Karpas-422 (cell line): Measurements from ENCODE around the gene BLNK. TPM values are rescaled to one million over a fixed set of nuclear protein-coding genes. Genes with fewer than 3 reads are reported as not detected.

ENCODE experiments used
- DNase-seq: peaks from one replicate; pipeline ENCODE4 v3.0.0-alpha.2; 2015
- H2AFZ ChIP-seq: fragments of 200-600 bp; sonication (generic); 2 replicates; pipeline ENCODE4 v1.6.1; 2014; ENCODE audit warnings: antibody characterized with exemption, low read length, mixed read lengths
- H3K27ac ChIP-seq: fragments of 200-600 bp; sonication (generic); 2 replicates; pipeline ENCODE4 v1.5.1; 2014; ENCODE audit warnings: mild to moderate bottlenecking, low read length, moderate library complexity
- H3K27me3 ChIP-seq: fragments of 200-600 bp; sonication (generic); 2 replicates; pipeline ENCODE4 v1.6.1; 2014; ENCODE audit warnings: low read length, mixed read lengths
- H3K36me3 ChIP-seq: fragments of 200-600 bp; sonication (generic); 2 replicates; pipeline ENCODE4 v1.6.1; 2014; ENCODE audit warnings: low read length, mixed read lengths; ENCODE audit not compliant: insufficient read depth
- H3K4me1 ChIP-seq: fragments of 200-600 bp; sonication (generic); 2 replicates; pipeline ENCODE4 v1.6.1; 2014; ENCODE audit warnings: mild to moderate bottlenecking, low read length, mixed read lengths
- H3K4me2 ChIP-seq: fragments of 200-600 bp; sonication (generic); 2 replicates; pipeline ENCODE4 v1.6.1; 2014; ENCODE audit warnings: low read length, low read depth, mild to moderate bottlenecking; ENCODE audit not compliant: poor library complexity, severe bottlenecking
- H3K4me3 ChIP-seq: fragments of 200-600 bp; sonication (generic); 2 replicates; pipeline ENCODE4 v1.5.1; 2014; ENCODE audit warnings: mild to moderate bottlenecking, antibody characterized with exemption, low read length, mixed read lengths
- H3K79me2 ChIP-seq: fragments of 200-600 bp; sonication (generic); 2 replicates; pipeline ENCODE4 v1.6.1; 2014; ENCODE audit warnings: mild to moderate bottlenecking, low read length, mixed read lengths
- H3K9ac ChIP-seq: fragments of 200-600 bp; sonication (generic); 2 replicates; pipeline ENCODE4 v1.6.0; 2014; ENCODE audit warnings: low read length
- H3K9me2 ChIP-seq: fragments of 200-600 bp; sonication (generic), shearing (Covaris generic); replicated peaks from 2 replicates; pipeline ENCODE4 v1.6.0; 2014; ENCODE audit warnings: mild to moderate bottlenecking, low read length, moderate library complexity; ENCODE audit not compliant: insufficient read depth
- H3K9me3 ChIP-seq: fragments of 300-700, 200-600 bp; sonication (generic); 2 replicates; pipeline ENCODE4 v1.6.1; 2014; ENCODE audit warnings: low read length, mixed read lengths
- H4K20me1 ChIP-seq: fragments of 200-600 bp; sonication (generic); 2 replicates; pipeline ENCODE4 v1.6.1; 2014; ENCODE audit warnings: mild to moderate bottlenecking, antibody characterized with exemption, low read length, low read depth; ENCODE audit not compliant: insufficient read depth
- total RNA-seq: library from RNA; depleted of rRNA; stranded (reverse); fragments of >200 nt; shearing (Covaris generic); gene quantifications from 2 replicates; pipeline ENCODE4 v1.2.3, GENCODE V29; 2014; ENCODE audit warnings: low replicate concordance; rRNA removed

Gene BLNK
- 51.7 and 99.1 TPM in 2 replicates for total RNA-seq

DNA sequence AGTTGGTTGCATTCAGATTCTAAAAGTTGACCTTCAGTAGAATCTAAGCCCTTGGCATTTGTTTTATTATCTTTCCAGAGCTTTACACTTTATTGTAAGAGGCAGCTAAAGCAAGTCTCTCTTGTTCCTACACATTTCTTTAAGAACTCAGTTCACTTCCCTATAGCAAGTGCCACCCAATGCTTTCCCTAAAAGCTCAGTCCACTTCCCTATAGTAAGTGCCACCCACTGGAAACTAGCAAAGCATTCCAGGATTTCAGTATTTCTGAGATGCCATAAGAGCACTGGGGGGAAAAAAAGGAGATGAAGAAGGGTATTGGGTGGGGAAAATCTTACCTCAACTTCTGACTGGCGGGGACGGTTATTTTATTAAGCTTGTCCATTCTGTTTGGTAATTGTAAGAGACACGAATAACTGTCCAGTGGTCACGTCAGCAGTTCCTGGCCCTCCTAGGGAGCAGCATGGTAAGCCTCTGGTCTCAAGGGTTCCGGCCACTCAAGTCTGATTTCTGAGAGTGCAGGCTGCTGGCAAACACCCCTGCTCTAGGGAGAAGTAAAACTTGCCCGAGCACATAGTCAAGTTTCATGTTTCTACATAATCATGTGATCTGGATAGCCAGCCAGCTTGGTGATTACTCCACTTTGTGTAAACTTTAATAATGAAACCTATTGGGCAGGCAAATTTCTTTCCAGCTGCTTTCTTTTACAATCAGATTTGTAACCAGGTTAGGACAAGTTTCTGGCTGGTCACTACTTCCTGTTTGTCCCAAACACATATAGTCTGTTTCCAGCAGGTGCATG lies at the start of gene BLNK:
Gene BLNK, minus strand, starts transcription at position 554 of the 800 bp plus-strand sequence. Its CDS starts 171 bp downstream, at position 383.
- peak within 1 kb of the TSS; percentile 96 for H3K4me3 ChIP-seq
- H3K9me3 ChIP-seq: no peaks in the 10 kb centered on the region
- no peaks in the 10 kb centered on the region for H3K9me2 ChIP-seq
- peaks cover 75% of the 10 kb centered on the region for H3K4me1 ChIP-seq
- no peak within 1 kb of the TSS for H2AFZ ChIP-seq
- DNase-seq: peak; percentile 88
- peak within 1 kb of the TSS; percentile 100 for H3K27ac ChIP-seq
- H3K79me2 ChIP-seq: peaks cover 54% of the 10 kb centered on the region
- peaks cover 14% of the 10 kb centered on the region; the same call in 1 of the 2 replicates for H4K20me1 ChIP-seq
- peaks cover 37% of the 10 kb centered on the region for H3K36me3 ChIP-seq
- H3K9ac ChIP-seq: peak within 1 kb of the TSS; percentile 88
- no peaks in the 10 kb centered on the region for H3K27me3 ChIP-seq
- peak within 1 kb of the TSS; percentile 84 for H3K4me2 ChIP-seq

- DNase-seq: no peak
- Histone ChIP-seq H3K9me3 (no peaks in the 10 kb centered on the region), H3K9me2 (no peaks in the 10 kb centered on the region), H3K4me2 (no peak overlapping the region), H3K79me2 (no peaks in the 10 kb centered on the region), H3K36me3 (no peaks in the 10 kb centered on the region), H4K20me1 (no peaks in the 10 kb centered on the region), H3K9ac (no peak overlapping the region), H3K27ac (no peak overlapping the region), H3K4me1 (no peaks in the 10 kb centered on the region), H3K27me3 (no peaks in the 10 kb centered on the region), H2AFZ (no peak overlapping the region), H3K4me3 (no peak overlapping the region)
Measured at GRCh38 chr10:96319754-96320474, 48.5 kb upstream of the BLNK start.

GRCh38 chr10:96317067-96317833 lies 45.9 kb upstream of the BLNK start:
- Histone ChIP-seq H3K27ac (no peak overlapping the region), H3K79me2 (no peaks in the 10 kb centered on the region), H3K4me3 (no peak overlapping the region), H3K9ac (no peak overlapping the region), H3K27me3 (no peaks in the 10 kb centered on the region), H3K9me3 (no peaks in the 10 kb centered on the region), H3K36me3 (no peaks in the 10 kb centered on the region), H3K4me2 (no peak overlapping the region), H3K9me2 (no peaks in the 10 kb centered on the region), H2AFZ (no peak overlapping the region), H3K4me1 (no peaks in the 10 kb centered on the region), H4K20me1 (no peaks in the 10 kb centered on the region)
- no peak for DNase-seq

DNA sequence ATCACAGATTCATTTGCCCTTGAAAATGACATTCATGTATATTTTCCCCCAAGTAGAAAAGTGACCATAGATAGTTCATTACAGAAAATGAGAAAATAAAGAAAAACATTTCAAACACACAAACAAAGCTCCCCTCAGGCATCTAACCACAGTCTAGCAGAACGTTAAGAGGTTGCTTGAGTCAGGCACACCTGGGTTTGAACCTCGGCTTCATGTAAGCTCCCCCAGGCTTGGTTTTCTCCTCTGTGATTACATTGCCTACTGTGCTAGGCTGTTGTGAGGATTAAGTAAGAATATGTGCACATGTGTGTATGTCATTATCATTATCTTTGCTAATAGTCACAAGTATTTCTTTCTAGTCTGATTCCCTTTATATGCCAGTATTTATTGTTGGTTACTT lies 42.0 kb upstream of the BLNK start:
- H3K4me3 ChIP-seq: no peak overlapping the region
- no peaks in the 10 kb centered on the region for H3K79me2 ChIP-seq
- H3K9ac ChIP-seq: no peak overlapping the region
- no peaks in the 10 kb centered on the region for H4K20me1 ChIP-seq
- no peaks in the 10 kb centered on the region for H3K27me3 ChIP-seq
- no peaks in the 10 kb centered on the region for H3K36me3 ChIP-seq
- no peak overlapping the region; the same call in 1 of the 2 replicates for H2AFZ ChIP-seq
- no peaks in the 10 kb centered on the region for H3K9me2 ChIP-seq
- H3K9me3 ChIP-seq: no peaks in the 10 kb centered on the region
- no peak overlapping the region for H3K4me2 ChIP-seq
- no peak for DNase-seq
- no peaks in the 10 kb centered on the region for H3K4me1 ChIP-seq
- no peak overlapping the region for H3K27ac ChIP-seq

- no peak overlapping the region for H3K4me3 ChIP-seq
- no peak overlapping the region for H3K27ac ChIP-seq
- H4K20me1 ChIP-seq: no peaks in the 10 kb centered on the region
- H3K79me2 ChIP-seq: no peaks in the 10 kb centered on the region
- H3K9ac ChIP-seq: no peak overlapping the region
- DNase-seq: no peak
- no peaks in the 10 kb centered on the region for H3K9me3 ChIP-seq
- no peaks in the 10 kb centered on the region for H3K36me3 ChIP-seq
- H3K4me1 ChIP-seq: peaks cover 9% of the 10 kb centered on the region
- H3K9me2 ChIP-seq: no peaks in the 10 kb centered on the region
- no peaks in the 10 kb centered on the region for H3K27me3 ChIP-seq
- H2AFZ ChIP-seq: no peak overlapping the region
- no peak overlapping the region for H3K4me2 ChIP-seq
Measured at GRCh38 chr10:96311180-96311715, 39.9 kb upstream of the BLNK start.

GRCh38 chr10:96310321-96310669 lies 38.9 kb upstream of the BLNK start:
- Histone ChIP-seq H3K27me3 (no peaks in the 10 kb centered on the region), H3K36me3 (no peaks in the 10 kb centered on the region), H3K4me3 (no peak overlapping the region), H3K79me2 (no peaks in the 10 kb centered on the region), H3K4me2 (no peak overlapping the region), H3K9ac (no peak overlapping the region), H3K9me3 (no peaks in the 10 kb centered on the region), H3K4me1 (peaks cover 10% of the 10 kb centered on the region), H2AFZ (no peak overlapping the region), H3K27ac (no peak overlapping the region), H3K9me2 (no peaks in the 10 kb centered on the region), H4K20me1 (no peaks in the 10 kb centered on the region)
- no peak for DNase-seq

DNA sequence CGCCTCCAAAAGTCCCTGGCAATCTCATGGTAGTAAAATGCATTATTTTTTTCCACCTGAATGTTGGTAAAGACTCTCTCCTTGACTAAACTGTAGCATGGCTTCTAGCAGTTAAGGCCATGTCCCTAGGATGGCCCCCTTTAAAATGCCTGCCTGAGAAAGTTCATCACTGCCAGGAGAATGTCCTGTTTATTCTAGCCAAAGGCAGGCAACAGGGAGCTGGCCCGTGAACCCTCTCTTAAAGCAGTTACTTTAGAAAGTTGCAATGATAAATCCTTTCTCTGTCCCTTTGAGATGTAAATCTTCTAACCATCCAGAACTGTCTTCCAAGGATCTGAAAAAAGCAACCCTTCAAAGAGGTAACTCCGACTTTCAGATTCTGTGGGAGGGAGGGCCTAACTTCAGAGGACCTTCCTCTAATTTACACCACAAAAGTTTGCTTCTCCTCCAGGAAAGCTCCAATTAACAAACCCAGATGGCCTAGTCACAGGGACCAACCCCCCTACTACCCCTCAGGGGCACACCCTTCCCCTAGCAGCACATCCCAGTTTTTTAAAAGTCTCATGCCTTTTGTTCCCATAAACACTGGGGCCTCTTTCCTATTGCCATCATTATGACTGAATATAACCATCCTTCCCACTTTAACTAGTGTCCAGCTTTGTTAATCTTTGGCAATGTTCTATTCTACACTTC lies 38.4 kb upstream of the BLNK start:
- Histone ChIP-seq H4K20me1 (no peaks in the 10 kb centered on the region), H3K9me3 (no peaks in the 10 kb centered on the region), H3K4me1 (peaks cover 10% of the 10 kb centered on the region), H3K4me3 (no peak overlapping the region), H3K36me3 (no peaks in the 10 kb centered on the region), H3K4me2 (no peak overlapping the region), H3K9me2 (no peaks in the 10 kb centered on the region), H3K79me2 (no peaks in the 10 kb centered on the region), H3K9ac (no peak overlapping the region), H3K27ac (no peak overlapping the region), H3K27me3 (no peaks in the 10 kb centered on the region), H2AFZ (no peak overlapping the region)
- no peak for DNase-seq
